Measurements from ENCODE around the gene GPATCH4. TPM values are rescaled to one million over a fixed set of nuclear protein-coding genes. Genes with fewer than 3 reads are reported as not detected.

Gene GPATCH4
- total RNA-seq, 1 experiment from 2014 or later: 39.4 TPM

DNA sequence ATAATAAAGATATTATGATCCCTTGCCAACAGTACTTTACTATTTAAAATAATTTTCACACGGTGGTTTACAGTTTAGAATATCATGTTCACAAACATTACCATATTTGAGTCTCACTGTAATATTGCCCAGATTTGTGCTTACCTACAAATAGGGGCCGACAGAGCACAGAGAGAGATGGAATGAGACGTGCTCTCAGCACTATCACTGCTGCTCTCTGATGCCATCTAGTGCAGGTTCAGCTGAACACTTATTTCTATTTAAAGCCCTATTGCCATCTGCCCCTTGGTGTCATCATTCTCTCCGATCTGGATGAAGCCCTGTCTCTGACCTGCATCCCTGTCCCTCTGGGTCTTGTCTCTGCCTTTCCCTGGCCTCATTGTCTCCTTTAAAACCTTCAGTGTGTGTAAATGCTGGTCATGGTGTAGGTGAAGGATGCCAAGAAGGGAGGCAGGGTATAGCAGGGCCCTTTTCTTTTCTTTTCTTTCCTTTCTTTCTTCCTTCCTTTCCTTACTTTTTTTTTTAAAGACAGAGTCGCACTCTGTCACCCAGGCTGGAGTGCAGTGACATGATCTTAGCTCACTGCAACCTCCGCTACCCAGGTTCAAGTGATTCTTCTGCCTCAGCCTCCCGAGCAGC lies 6.9 kb upstream of the GPATCH4 start:
- Histone ChIP-seq H3K4me3 (replicated peaks in 1 of 2; ENCODE audit: low read depth in 1 of 2, low read length in 2 of 2) (no peak overlapping the region), H3K79me2 (ENCODE audit: insufficient read depth, low read length) (no peaks in the 10 kb centered on the region), H2AFZ (ENCODE audit: low read depth, low read length, poor library complexity, severe bottlenecking) (peak overlapping the region; percentile 48), H3K9ac (ENCODE audit: low read length) (no peak overlapping the region), H3K9me3 (ENCODE audit: control insufficient read depth in 1 of 2, insufficient read depth in 1 of 2, low read depth in 1 of 2, low read length in 2 of 2) (no peaks in the 10 kb centered on the region), H3K36me3 (ENCODE audit: control insufficient read depth in 1 of 2, insufficient read depth in 2 of 2, low read length in 2 of 2) (no peaks in the 10 kb centered on the region), H3K4me1 (ENCODE audit: control insufficient read depth in 1 of 2, insufficient read depth in 2 of 2, low read length in 2 of 2) (peaks cover under 1 to 17% of the 10 kb centered on the region in 2 experiments; a peak in 3 of 4 replicates), H3K27ac (ENCODE audit: low read depth, low read length) (no peak overlapping the region), H3K4me2 (ENCODE audit: low read length) (peak overlapping the region; percentile 6; the same call in 1 of the 2 replicates), H3K9me2 (ENCODE audit: insufficient read depth) (no peaks in the 10 kb centered on the region), H4K20me1 (ENCODE audit: insufficient read depth) (no peaks in the 10 kb centered on the region), H3K27me3 (ENCODE audit: insufficient read depth, low read length) (no peaks in the 10 kb centered on the region)
- DNase-seq (ENCODE audit: low read depth, low spot score) (peak; percentile 66), ATAC-seq (peak; percentile 95)
- RAD21 ChIA-PET (ENCODE audit: low non-redundant PET in 1 of 2, low total read pairs in 2 of 2, uncharacterized antibody in 2 of 2, unreplicated experiment in 2 of 2): interaction anchor here in 1 of 2 experiments (1.0 kb wide), 2 partner anchors 21 to 151 kb away, joined by 3 to 5 read pairs; no protein-coding TSS in a partner anchor
- CTCF ChIA-PET: interaction anchor here (0.5 to 1.8 kb wide), 13 partner anchors 9 to 222 kb away, joined by 3 to 19 read pairs (median 4); partner anchors contain the start of genes MEF2D and NAXE
- BruUV-seq (replicated peaks): no TSS peak
- TF ChIP-seq RAD21 (IDR thresholded peaks at IDR 0.05; ENCODE audit: low read depth) (peak; percentile 88), CEBPB (IDR thresholded peaks at IDR 0.05; ENCODE audit: low read depth) (no peak), EZH2phosphoT487 (IDR thresholded peaks at IDR 0.05; ENCODE audit: borderline replicate concordance) (no peak), POLR2A (IDR thresholded peaks at IDR 0.05; ENCODE audit: borderline replicate concordance, extremely low read depth, insufficient read depth, insufficient read length) (no peak), SRF (IDR thresholded peaks at IDR 0.05; ENCODE audit: low read depth) (no peak), ELF1 (IDR thresholded peaks at IDR 0.05; ENCODE audit: borderline replicate concordance, low read depth) (no peak), CBX3 (IDR thresholded peaks at IDR 0.05; ENCODE audit: low read depth) (peak; percentile 56; the same call in 1 of the 2 replicates)
- TF ChIP-seq, protein P1, sequence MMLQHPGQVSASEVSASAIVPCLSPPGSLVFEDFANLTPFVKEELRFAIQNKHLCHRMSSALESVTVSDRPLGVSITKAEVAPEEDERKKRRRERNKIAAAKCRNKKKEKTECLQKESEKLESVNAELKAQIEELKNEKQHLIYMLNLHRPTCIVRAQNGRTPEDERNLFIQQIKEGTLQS (IDR thresholded peaks at IDR 0.05): no peak
- TF ChIP-seq, protein P2, sequence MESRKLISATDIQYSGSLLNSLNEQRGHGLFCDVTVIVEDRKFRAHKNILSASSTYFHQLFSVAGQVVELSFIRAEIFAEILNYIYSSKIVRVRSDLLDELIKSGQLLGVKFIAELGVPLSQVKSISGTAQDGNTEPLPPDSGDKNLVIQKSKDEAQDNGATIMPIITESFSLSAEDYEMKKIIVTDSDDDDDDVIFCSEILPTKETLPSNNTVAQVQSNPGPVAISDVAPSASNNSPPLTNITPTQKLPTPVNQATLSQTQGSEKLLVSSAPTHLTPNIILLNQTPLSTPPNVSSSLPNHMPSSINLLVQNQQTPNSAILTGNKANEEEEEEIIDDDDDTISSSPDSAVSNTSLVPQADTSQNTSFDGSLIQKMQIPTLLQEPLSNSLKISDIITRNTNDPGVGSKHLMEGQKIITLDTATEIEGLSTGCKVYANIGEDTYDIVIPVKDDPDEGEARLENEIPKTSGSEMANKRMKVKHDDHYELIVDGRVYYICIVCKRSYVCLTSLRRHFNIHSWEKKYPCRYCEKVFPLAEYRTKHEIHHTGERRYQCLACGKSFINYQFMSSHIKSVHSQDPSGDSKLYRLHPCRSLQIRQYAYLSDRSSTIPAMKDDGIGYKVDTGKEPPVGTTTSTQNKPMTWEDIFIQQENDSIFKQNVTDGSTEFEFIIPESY (IDR thresholded peaks at IDR 0.05; ENCODE audit: extremely low read depth, insufficient replicate concordance, low read length): no peak
- TF ChIP-seq, protein P3, sequence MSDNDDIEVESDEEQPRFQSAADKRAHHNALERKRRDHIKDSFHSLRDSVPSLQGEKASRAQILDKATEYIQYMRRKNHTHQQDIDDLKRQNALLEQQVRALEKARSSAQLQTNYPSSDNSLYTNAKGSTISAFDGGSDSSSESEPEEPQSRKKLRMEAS (IDR thresholded peaks at IDR 0.05): no peak
- TF ChIP-seq, protein P4, sequence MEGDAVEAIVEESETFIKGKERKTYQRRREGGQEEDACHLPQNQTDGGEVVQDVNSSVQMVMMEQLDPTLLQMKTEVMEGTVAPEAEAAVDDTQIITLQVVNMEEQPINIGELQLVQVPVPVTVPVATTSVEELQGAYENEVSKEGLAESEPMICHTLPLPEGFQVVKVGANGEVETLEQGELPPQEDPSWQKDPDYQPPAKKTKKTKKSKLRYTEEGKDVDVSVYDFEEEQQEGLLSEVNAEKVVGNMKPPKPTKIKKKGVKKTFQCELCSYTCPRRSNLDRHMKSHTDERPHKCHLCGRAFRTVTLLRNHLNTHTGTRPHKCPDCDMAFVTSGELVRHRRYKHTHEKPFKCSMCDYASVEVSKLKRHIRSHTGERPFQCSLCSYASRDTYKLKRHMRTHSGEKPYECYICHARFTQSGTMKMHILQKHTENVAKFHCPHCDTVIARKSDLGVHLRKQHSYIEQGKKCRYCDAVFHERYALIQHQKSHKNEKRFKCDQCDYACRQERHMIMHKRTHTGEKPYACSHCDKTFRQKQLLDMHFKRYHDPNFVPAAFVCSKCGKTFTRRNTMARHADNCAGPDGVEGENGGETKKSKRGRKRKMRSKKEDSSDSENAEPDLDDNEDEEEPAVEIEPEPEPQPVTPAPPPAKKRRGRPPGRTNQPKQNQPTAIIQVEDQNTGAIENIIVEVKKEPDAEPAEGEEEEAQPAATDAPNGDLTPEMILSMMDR (IDR thresholded peaks at IDR 0.05 in 2 of 3, conservative IDR thresholded peaks at IDR 0.05 in 1 of 3; ENCODE audit: borderline replicate concordance in 1 of 3, insufficient read depth in 1 of 3, low read depth in 2 of 3, low read length in 2 of 3): peak; percentile 79 to 95 (median 80)
- TF ChIP-seq, protein P5, sequence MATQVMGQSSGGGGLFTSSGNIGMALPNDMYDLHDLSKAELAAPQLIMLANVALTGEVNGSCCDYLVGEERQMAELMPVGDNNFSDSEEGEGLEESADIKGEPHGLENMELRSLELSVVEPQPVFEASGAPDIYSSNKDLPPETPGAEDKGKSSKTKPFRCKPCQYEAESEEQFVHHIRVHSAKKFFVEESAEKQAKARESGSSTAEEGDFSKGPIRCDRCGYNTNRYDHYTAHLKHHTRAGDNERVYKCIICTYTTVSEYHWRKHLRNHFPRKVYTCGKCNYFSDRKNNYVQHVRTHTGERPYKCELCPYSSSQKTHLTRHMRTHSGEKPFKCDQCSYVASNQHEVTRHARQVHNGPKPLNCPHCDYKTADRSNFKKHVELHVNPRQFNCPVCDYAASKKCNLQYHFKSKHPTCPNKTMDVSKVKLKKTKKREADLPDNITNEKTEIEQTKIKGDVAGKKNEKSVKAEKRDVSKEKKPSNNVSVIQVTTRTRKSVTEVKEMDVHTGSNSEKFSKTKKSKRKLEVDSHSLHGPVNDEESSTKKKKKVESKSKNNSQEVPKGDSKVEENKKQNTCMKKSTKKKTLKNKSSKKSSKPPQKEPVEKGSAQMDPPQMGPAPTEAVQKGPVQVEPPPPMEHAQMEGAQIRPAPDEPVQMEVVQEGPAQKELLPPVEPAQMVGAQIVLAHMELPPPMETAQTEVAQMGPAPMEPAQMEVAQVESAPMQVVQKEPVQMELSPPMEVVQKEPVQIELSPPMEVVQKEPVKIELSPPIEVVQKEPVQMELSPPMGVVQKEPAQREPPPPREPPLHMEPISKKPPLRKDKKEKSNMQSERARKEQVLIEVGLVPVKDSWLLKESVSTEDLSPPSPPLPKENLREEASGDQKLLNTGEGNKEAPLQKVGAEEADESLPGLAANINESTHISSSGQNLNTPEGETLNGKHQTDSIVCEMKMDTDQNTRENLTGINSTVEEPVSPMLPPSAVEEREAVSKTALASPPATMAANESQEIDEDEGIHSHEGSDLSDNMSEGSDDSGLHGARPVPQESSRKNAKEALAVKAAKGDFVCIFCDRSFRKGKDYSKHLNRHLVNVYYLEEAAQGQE (IDR thresholded peaks at IDR 0.05; ENCODE audit: low read depth): no peak
- POLR2A ChIA-PET: interaction anchor here (1.0 to 1.1 kb wide), 2 partner anchors 53 to 151 kb away, joined by 3 to 4 read pairs; no protein-coding TSS in a partner anchor
- intact Hi-C loops (cut with micrococcal nuclease): loop anchor here (1.0 to 2.0 kb wide), 4 partner anchors 24 to 225 kb away; no protein-coding TSS in a partner anchor

Data from HCT116 (cell line).